Activated naive CD8-positive, alpha-beta T cell (primary cell): ENCODE measurements around the gene ELF3.
"Not testable (repeated sequence)": the region's sequence is repeated elsewhere in the genome, so short reads cannot be mapped to it uniquely, and the experiment has no call there.

Experiments
- H3K27ac Mint-ChIP-seq: one replicate; pipeline ENCODE4 v1.8.0; 2021; ENCODE audit warnings: mixed read lengths
- H3K27me3 Mint-ChIP-seq: one replicate; pipeline ENCODE4 v1.8.0; 2021; ENCODE audit warnings: mixed read lengths
- H3K36me3 Mint-ChIP-seq: one replicate; pipeline ENCODE4 v1.8.0; 2021; ENCODE audit warnings: mixed read lengths
- H3K4me1 Mint-ChIP-seq: one replicate; pipeline ENCODE4 v1.8.0; 2021; ENCODE audit warnings: low read depth, mixed read lengths
- H3K4me3 Mint-ChIP-seq: one replicate; pipeline ENCODE4 v1.8.0; 2021; ENCODE audit warnings: mild to moderate bottlenecking, mixed read lengths
- H3K9me3 Mint-ChIP-seq: one replicate; pipeline ENCODE4 v1.8.0; 2021; ENCODE audit warnings: low read depth, mixed read lengths

The ELF3 gene

DNA sequence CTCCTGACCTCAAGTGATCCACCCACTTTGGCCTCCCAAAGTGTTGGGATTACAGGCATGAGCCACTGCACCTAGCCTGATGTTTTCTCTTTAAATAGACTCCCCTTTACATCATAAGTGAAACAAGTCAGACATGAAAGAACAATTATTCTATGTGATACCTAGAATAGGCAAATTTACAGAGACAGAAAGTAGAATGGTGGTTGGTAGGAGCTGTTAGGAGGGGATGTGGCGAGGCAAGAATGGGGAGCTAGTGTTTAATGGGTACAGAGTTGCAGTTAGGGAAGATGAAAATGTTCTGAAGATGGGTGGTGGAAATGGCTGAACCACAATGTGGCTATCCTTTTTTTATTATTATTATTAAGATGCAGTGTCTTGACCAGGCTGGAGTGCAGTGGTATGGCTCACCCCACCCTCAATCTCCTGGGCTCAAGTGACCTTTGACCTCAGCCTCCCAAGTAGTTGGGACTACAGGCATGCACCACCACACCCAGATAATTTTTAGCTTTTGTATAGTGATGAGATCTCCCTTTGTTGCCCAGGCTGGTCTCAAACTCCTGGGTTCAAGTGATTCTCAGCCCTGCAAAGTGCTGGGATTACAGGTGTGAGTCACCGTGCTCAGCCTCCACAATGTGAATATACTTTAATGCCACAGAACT, 28.4 kb downstream of the ELF3 start:
- Mint-ChIP-seq H3K4me1 (no peaks in the 10 kb centered on the region), H3K36me3 (no peaks in the 10 kb centered on the region), H3K27me3 (no peaks in the 10 kb centered on the region), H3K27ac (no peak overlapping the region), H3K9me3 (no peaks in the 10 kb centered on the region), H3K4me3 (no peak overlapping the region)

- H3K9me3 Mint-ChIP-seq = no peaks in the 10 kb centered on the region
- no peaks in the 10 kb centered on the region for H3K36me3 Mint-ChIP-seq
- no peaks in the 10 kb centered on the region for H3K27me3 Mint-ChIP-seq
- no peaks in the 10 kb centered on the region for H3K4me1 Mint-ChIP-seq
- no peak overlapping the region for H3K27ac Mint-ChIP-seq
- H3K4me3 Mint-ChIP-seq = no peak overlapping the region
Observed at GRCh38 chr1:202045705-202046104, 35.3 kb downstream of the ELF3 start.

DNA sequence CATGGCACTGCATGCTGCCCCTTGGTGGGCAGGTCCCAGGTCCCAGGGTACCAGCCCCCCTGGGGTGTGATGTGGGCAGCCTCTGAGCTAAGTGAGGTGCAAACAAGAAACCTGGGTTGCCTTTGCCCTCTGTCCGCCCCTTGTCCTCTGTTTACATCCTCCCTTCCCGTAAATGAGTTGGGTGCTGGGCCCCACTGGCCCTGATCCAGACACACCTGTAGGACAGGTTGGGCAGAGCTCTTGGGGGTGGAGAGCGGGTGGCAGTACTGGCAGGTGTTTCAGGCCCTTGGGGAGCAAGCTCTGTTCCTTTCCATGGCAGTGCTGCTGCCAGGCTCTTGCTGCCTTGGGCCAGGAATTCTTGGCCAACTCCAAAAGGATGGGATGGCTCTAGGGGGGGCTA, 35.8 kb downstream of the ELF3 start:
- Mint-ChIP-seq H3K4me3 (no peak overlapping the region), H3K27ac (no peak overlapping the region), H3K4me1 (no peaks in the 10 kb centered on the region), H3K9me3 (no peaks in the 10 kb centered on the region), H3K27me3 (no peaks in the 10 kb centered on the region), H3K36me3 (no peaks in the 10 kb centered on the region)

DNA sequence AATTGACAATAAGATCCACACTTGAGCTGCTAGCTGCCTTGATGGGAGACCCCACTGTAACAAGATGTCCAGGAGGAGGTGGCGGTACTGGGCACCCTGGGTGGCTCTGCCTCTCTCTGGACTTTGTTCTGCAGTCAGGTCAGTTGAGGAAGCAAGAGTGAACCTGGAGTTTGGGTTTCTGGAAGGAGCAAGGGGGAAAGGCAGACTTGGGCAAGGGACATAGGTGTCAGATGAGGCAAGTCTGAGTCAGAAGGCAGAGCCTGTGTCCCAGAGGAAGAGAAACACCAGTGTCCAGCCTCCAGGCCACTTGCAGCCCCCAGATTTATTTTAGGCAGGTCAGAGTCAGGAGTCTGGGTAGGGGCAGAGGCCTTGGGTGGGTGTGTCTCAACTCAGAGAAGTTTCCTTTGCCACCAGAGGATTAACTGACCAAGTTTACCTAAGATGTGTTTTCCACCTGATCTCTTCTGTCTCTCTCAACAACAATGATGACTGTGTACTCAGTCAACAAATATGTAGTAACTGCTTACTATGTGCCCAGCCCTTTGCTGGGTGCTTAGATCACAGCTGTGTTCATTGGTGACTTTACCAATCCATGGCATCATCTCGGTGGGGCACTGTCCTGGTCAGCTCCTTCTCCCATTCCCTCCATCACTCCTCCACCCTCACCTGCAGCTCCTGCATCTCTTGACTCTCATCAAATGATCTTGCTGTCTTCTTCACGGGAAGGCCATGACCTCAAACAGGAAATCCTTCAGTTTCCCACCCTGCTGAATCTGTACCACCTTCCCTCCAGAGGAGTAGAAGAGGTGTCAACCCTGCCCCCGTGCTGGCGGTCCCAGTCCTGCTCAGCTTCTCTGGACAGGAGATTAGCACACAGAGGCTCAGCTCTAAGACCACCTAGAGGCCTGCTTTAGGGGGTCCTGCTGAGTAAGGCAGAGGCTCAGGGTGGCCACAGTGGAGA, 36.6 kb downstream of the ELF3 start:
- H3K9me3 Mint-ChIP-seq = no peaks in the 10 kb centered on the region
- H3K4me1 Mint-ChIP-seq = no peaks in the 10 kb centered on the region
- no peak overlapping the region for H3K4me3 Mint-ChIP-seq
- H3K27me3 Mint-ChIP-seq = no peaks in the 10 kb centered on the region
- no peak overlapping the region for H3K27ac Mint-ChIP-seq
- H3K36me3 Mint-ChIP-seq = no peaks in the 10 kb centered on the region

DNA sequence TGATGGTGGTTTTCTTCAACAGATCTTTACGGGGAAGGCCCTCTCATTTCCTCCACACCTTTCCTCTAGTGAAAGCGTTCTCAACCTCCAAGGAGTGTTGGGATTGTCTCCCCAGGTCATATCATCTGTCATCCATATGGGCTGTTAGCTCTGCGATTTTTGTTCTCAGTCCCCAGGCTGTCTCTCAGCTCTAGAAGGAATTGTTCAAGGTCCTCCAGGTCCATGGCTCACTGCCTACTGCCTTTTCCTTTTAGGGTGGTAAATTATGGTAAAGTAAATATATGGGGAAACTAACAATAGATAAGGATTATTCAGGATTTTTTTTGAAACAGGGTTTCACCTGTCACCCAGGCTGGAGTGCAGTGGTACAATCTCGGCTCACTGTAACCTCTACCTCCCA, 37.6 kb downstream of the ELF3 start:
- no peak overlapping the region for H3K27ac Mint-ChIP-seq
- H3K4me3 Mint-ChIP-seq = no peak overlapping the region
- no peaks in the 10 kb centered on the region for H3K4me1 Mint-ChIP-seq
- no peaks in the 10 kb centered on the region for H3K9me3 Mint-ChIP-seq
- no peaks in the 10 kb centered on the region for H3K27me3 Mint-ChIP-seq
- no peaks in the 10 kb centered on the region for H3K36me3 Mint-ChIP-seq

- no peak overlapping the region for H3K4me3 Mint-ChIP-seq
Observed at GRCh38 chr1:202049129-202049528, 38.7 kb downstream of the ELF3 start.

DNA sequence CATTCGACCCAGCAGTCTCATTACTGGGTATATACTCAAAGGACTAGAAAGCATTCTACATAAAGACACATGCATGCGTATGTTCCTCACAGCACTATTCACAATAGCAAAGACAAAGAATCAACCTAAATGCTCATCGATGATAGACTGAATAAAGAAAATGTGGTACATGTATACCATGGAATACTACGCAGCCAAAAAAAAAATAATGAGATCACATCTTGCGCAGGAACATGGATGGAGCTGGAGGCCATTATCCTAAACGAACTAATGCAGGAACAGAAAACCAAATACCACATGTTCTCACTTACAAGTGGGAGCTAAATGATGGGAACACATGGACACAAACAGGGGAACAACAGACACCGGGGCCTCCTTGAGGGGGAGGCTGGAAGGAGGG, 43.7 kb downstream of the ELF3 start:
- H3K27me3 Mint-ChIP-seq = no peaks in the 10 kb centered on the region
- H3K9me3 Mint-ChIP-seq = no peaks in the 10 kb centered on the region
- no peaks in the 10 kb centered on the region for H3K36me3 Mint-ChIP-seq
- H3K4me1 Mint-ChIP-seq = no peaks in the 10 kb centered on the region
- H3K4me3 Mint-ChIP-seq = no peak overlapping the region
- no peak overlapping the region for H3K27ac Mint-ChIP-seq

More at GRCh38 chr1:202049129-202049528, 38.7 kb downstream of the ELF3 start:
- H3K36me3 Mint-ChIP-seq = no peaks in the 10 kb centered on the region
- no peaks in the 10 kb centered on the region for H3K27me3 Mint-ChIP-seq
- H3K9me3 Mint-ChIP-seq = no peaks in the 10 kb centered on the region
- H3K27ac Mint-ChIP-seq = no peak overlapping the region
- H3K4me1 Mint-ChIP-seq = no peaks in the 10 kb centered on the region

GRCh38 chr1:202054673-202055072, 44.3 kb downstream of the ELF3 start:
- H3K4me3 Mint-ChIP-seq, H3K36me3 Mint-ChIP-seq, H3K4me1 Mint-ChIP-seq, H3K27ac Mint-ChIP-seq, H3K27me3 Mint-ChIP-seq, H3K9me3 Mint-ChIP-seq: not testable (repeated sequence)

DNA sequence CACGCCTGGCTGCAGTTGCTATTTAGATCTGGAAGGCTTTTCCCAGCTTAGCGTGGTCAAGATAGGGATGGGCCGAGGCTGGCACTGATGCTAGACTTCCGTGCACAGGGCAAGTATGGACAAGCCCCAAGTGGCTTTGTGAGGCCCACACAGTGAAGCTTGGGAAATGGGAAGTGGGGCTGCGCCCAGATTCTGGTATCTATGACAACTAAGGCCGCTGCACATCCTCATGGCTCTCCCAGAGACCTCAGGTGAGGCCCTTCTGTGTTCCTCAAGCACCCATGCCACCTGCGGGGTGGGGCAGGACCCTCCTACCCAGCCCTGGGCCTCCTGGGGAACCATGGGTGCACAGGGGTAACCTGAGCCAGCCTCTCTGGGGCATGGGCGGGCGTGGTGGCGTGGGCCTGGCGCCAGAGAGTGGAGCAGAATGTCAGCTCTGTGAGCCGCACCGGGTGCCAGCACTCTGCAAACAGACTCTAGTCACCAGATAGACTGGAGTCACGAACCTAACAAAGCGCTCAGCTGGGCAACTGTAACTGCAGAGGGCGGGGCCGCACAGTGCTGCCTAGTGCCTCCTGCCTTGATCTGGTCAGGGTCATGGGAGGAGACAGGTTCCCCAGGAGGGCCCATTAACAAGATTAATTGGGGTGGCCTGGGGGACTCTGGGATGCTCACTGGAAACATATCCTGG, 46.4 kb downstream of the ELF3 start:
- Mint-ChIP-seq H3K27me3 (peaks cover 3% of the 10 kb centered on the region), H3K27ac (no peak overlapping the region), H3K4me1 (no peaks in the 10 kb centered on the region), H3K4me3 (no peak overlapping the region), H3K9me3 (no peaks in the 10 kb centered on the region), H3K36me3 (no peaks in the 10 kb centered on the region)

DNA sequence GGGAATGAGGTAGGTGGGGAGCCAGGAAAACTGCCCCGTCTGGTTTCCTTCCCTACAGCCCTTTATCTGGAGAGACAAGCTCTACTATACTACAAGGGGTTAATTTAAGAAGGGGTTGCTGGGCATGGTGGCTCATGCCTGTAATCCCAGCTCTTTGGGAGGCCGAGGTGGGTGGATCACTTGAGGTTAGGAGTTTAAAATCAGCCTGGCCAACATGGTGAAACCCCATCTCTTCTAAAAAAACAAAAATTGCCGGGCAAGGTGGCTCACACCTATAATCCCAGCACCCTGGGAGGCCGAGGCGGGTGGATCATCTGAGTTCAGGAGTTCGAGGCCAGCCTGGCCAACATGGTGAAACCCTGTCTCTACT, 46.9 kb downstream of the ELF3 start:
- H3K4me1 Mint-ChIP-seq, H3K9me3 Mint-ChIP-seq, H3K27me3 Mint-ChIP-seq, H3K4me3 Mint-ChIP-seq, H3K27ac Mint-ChIP-seq, H3K36me3 Mint-ChIP-seq: not testable (repeated sequence)

- Mint-ChIP-seq H3K36me3 (no peaks in the 10 kb centered on the region), H3K27ac (no peak overlapping the region), H3K4me1 (no peaks in the 10 kb centered on the region), H3K9me3 (no peaks in the 10 kb centered on the region), H3K27me3 (peaks cover 3% of the 10 kb centered on the region), H3K4me3 (no peak overlapping the region)
Observed at GRCh38 chr1:202058001-202058908, 47.9 kb downstream of the ELF3 start.

DNA sequence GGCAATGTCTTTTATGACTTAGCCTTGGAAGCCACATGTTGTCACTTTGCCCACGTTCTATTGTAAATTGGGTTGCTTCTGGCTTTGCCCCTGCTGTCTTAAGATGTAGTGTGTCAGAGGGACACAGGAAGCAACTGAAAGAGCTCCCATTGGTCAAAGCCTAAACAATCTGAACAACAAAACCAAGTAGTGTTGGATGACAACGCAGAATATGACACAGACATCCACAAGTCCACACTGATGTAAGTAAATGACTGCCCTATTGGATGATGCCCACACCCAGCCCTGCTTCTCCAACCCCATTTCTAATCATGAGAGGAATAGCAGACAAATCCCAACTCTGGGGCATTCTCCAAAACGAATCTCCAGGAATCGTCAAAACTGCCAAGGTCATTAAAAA, 50.7 kb downstream of the ELF3 start:
- Mint-ChIP-seq H3K36me3 (no peaks in the 10 kb centered on the region), H3K4me3 (no peak overlapping the region), H3K27me3 (peaks cover 4% of the 10 kb centered on the region), H3K4me1 (no peaks in the 10 kb centered on the region), H3K27ac (no peak overlapping the region), H3K9me3 (no peaks in the 10 kb centered on the region)

DNA sequence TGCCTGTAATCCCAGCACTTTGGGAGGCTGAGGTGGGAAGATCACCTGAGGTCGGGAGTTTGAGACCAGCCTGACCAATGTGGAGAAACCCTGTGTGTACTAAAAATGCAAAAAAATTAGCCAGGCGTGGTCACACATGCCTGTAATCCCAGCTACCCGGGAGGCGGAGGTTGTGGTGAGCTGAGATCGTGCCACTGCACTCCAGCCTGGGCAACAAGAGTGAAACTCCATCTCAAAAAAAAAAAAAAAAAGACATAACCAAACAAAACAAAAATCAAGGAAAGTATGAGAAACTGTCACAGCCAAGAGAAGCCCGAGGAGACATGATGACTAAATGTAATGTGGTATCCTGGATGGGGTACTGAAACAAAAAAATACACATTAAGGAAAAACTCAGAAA, 51.4 kb downstream of the ELF3 start:
- H3K36me3 Mint-ChIP-seq, H3K27ac Mint-ChIP-seq, H3K4me3 Mint-ChIP-seq, H3K9me3 Mint-ChIP-seq, H3K27me3 Mint-ChIP-seq, H3K4me1 Mint-ChIP-seq: not testable (repeated sequence)

GRCh38 chr1:202062636-202063035, 52.2 kb downstream of the ELF3 start:
- not testable (repeated sequence) for H3K9me3 Mint-ChIP-seq, H3K27me3 Mint-ChIP-seq, H3K36me3 Mint-ChIP-seq, H3K27ac Mint-ChIP-seq, H3K4me3 Mint-ChIP-seq, H3K4me1 Mint-ChIP-seq
